Measurements from ENCODE around the gene SRPX2.
"Not testable (repeated sequence)": the region's sequence is repeated elsewhere in the genome, so short reads cannot be mapped to it uniquely, and the experiment has no call there.

SRPX2 gene

DNA sequence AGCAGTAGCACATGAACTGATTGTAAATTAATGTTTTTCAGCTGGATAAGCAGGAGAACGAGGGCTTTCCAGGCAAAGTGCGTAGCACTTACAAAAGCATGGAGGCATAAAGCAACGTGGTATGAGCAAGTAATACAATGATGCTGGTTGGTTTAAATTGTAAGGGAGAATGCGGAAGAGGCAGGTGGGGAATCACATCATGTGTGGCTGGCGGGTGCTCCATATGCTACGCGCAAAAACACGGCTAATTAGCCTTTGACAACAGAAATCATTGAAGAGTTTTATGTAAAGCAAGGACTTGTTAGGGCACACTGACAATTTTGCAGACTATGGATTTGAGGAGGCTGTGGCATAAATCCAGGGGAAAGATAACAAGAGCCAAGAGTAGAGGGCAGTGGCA is 73.4 kb downstream of the SRPX2 start:
- no peak overlapping the region for H3K27ac ChIP-seq (ENCODE audit: low read length)
- H3K9ac ChIP-seq (ENCODE audit: low read length), result no peak overlapping the region
- no peaks in the 10 kb centered on the region for H3K9me3 ChIP-seq (ENCODE audit: control insufficient read depth, low read depth, low read length)
- H3K36me3 ChIP-seq (ENCODE audit: control insufficient read depth, low read depth, low read length), result no peaks in the 10 kb centered on the region
- no peak overlapping the region for H3K4me3 ChIP-seq (ENCODE audit: low read length)
- H3K4me1 ChIP-seq (ENCODE audit: control insufficient read depth, low read depth, low read length), result peaks cover 7% of the 10 kb centered on the region
- no peaks in the 10 kb centered on the region for H3K27me3 ChIP-seq (ENCODE audit: control insufficient read depth, insufficient read depth, low read length)

DNA sequence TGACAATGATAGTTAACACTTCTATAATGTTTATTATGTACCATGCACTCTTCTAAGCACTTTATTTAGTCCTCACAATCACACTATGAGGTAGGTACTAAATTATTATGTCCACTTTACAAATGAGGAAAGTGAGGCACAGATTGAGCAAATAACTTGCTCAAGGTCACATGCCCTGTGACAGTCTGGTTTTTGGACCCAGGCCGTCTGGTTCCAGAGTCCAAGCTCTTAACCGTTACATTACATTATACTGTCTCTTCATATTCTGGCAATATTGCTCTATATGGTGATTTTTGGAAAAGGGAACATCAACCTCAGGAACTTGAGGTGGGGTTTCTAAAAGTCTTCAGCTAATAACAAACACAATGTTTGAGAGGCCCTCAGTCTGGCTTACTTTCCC is 75.1 kb downstream of the SRPX2 start:
- no peak overlapping the region for H3K9ac ChIP-seq (ENCODE audit: low read length)
- H3K36me3 ChIP-seq (ENCODE audit: control insufficient read depth, low read depth, low read length), result no peaks in the 10 kb centered on the region
- H3K9me3 ChIP-seq (ENCODE audit: control insufficient read depth, low read depth, low read length), result peaks cover 4% of the 10 kb centered on the region
- H3K27me3 ChIP-seq (ENCODE audit: control insufficient read depth, insufficient read depth, low read length), result no peaks in the 10 kb centered on the region
- H3K4me1 ChIP-seq (ENCODE audit: control insufficient read depth, low read depth, low read length), result peaks cover 7% of the 10 kb centered on the region
- H3K4me3 ChIP-seq (ENCODE audit: low read length), result no peak overlapping the region
- H3K27ac ChIP-seq (ENCODE audit: low read length), result no peak overlapping the region

DNA sequence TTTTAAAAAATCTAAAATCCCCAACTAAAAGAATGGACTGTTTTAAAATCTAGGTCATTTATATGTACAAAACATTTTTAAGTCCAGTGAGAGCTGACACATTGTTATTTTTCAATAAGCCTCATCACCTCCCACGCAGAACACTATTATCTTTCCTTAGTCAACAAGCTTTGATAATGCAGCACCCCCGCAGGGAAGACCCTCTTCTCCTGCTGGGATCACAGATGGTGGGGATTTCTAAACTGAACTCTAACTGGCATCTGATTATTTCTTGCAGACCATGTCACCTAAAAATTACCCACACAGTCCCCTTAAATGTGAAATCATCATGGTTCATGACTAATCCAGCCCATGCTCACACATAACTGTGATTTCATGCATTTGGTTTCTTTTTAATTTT is 76.3 kb downstream of the SRPX2 start:
- no peak overlapping the region for H3K4me3 ChIP-seq (ENCODE audit: low read length)
- no peak overlapping the region for H3K9ac ChIP-seq (ENCODE audit: low read length)
- no peak overlapping the region for H3K27ac ChIP-seq (ENCODE audit: low read length)
- H3K27me3 ChIP-seq (ENCODE audit: control insufficient read depth, insufficient read depth, low read length), result no peaks in the 10 kb centered on the region
- no peaks in the 10 kb centered on the region for H3K36me3 ChIP-seq (ENCODE audit: control insufficient read depth, low read depth, low read length)
- H3K4me1 ChIP-seq (ENCODE audit: control insufficient read depth, low read depth, low read length), result peaks cover 7% of the 10 kb centered on the region
- H3K9me3 ChIP-seq (ENCODE audit: control insufficient read depth, low read depth, low read length), result peaks cover 4% of the 10 kb centered on the region

DNA sequence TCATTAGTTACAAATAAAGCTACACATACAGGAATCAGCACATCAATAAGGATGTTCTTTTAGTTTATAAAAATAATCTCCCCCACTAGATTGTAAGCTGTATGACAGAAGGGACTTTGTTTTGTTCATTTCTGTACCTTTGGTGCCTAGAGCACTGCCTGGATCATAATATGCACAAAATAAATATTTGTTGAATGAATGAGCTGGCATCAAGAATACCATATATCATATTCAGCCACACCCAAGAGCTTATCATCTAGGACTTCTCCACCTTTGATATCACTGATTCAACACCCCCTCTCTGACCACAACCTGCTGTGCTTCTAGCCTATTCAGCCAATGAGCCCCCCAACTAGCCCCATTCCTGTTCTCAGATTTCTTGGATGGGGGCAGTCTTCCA is 77.3 kb downstream of the SRPX2 start:
- H3K36me3 ChIP-seq (ENCODE audit: control insufficient read depth, low read depth, low read length), result no peaks in the 10 kb centered on the region
- no peak overlapping the region for H3K4me3 ChIP-seq (ENCODE audit: low read length)
- H3K9me3 ChIP-seq (ENCODE audit: control insufficient read depth, low read depth, low read length), result peaks cover 4% of the 10 kb centered on the region
- no peak overlapping the region for H3K9ac ChIP-seq (ENCODE audit: low read length)
- H3K27ac ChIP-seq (ENCODE audit: low read length), result no peak overlapping the region
- no peaks in the 10 kb centered on the region for H3K27me3 ChIP-seq (ENCODE audit: control insufficient read depth, insufficient read depth, low read length)
- peaks cover 7% of the 10 kb centered on the region for H3K4me1 ChIP-seq (ENCODE audit: control insufficient read depth, low read depth, low read length)

DNA sequence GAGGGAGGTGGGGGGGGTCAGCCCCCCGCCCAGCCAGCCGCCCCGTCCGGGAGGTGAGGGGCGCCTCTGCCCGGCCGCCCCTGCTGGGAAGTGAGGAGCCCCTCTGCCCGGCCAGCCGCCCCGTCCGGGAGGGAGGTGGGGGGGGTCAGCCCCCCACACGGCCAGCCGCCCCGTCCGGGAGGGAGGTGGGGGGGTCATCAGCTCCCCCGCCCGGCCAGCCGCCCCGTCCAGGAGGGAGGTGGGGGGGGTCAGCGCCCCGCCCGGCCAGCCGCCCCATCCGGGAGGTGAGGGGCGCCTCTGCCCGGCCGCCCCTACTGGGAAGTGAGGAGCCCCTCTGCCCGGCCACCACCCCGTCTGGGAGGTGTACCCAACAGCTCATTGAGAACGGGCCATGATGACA is 80.0 kb downstream of the SRPX2 start:
- not testable (repeated sequence) for H3K27me3 ChIP-seq (ENCODE audit: control insufficient read depth, insufficient read depth, low read length); H3K9me3 ChIP-seq (ENCODE audit: control insufficient read depth, low read depth, low read length); H3K36me3 ChIP-seq (ENCODE audit: control insufficient read depth, low read depth, low read length); H3K9ac ChIP-seq (ENCODE audit: low read length); H3K4me1 ChIP-seq (ENCODE audit: control insufficient read depth, low read depth, low read length); H3K27ac ChIP-seq (ENCODE audit: low read length); H3K4me3 ChIP-seq (ENCODE audit: low read length)

Data from iPS-18a (cell line).